HL-60/S4 (cell line): ENCODE data around the gene RTKN2.

Experiments used
- in situ Hi-C: fragments of 300-500 bp; cut with MboI; formaldehyde crosslinking; loops from 2 replicates; pipeline ENCODE4 v1.14.3; 2022; ENCODE audit warnings: low sequenced_read_pairs

Gene RTKN2

GRCh38 chr10:62230344-62231121 lies 38.1 kb downstream of the RTKN2 start:
- in situ Hi-C loops = no loop called here

GRCh38 chr10:62225362-62225761 lies 43.3 kb downstream of the RTKN2 start:
- in situ Hi-C loops = no loop called here

DNA sequence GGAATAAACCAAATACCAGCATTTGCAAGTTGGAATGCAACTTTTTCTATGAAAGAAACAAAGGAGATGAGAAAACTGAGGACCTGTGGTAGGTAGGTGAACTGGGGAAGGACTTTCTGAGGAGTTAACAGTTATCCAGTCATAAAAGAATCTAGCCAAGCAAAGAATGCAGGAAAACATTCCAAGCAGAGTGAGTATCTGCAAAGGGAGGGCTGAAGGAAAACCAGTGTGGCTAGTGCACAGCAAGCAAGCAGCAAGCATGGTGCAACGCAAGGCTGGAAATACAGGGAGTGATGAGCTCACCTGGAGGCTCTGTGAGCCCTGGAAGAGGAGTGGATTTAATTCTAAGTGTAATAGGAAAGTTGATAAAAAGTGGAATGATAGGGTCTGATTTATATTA lies 44.0 kb downstream of the RTKN2 start:
- in situ Hi-C loops = no loop called here

- in situ Hi-C loops = no loop called here
Measured at GRCh38 chr10:62217683-62218082, 51.0 kb downstream of the RTKN2 start.

GRCh38 chr10:62214364-62214874 lies 54.2 kb downstream of the RTKN2 start:
- in situ Hi-C loops = no loop called here

DNA sequence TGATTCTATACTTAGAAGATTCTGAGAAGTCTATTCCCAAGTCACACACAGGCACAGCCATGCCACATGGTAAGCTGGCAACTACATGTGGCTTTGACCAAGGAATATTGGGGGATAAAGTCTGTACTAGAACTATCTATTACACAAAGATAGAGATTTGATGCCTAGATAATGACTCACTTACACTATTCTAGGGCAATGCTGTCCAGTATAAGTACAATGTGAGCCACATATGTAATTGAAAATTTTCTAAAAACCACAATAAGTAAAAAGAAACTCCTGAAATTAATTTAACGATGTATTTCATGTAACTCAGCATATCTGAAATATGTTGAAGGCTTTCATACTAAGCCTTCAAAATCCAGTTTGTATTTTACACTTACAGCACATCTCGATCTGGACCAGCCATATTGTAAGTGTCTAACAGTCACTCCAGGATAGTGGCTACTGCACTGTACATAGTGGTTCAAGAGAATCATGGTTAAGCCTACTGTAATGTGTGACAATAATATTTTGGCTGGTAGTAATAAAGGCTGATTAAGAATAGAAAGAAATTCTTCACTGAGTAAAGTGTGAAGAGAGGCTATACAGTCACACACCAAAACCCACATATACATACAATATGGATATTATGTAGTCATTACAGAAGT lies 62.8 kb downstream of the RTKN2 start:
- in situ Hi-C loops = no loop called here

- in situ Hi-C loops = no loop called here
Measured at GRCh38 chr10:62199584-62199983, 69.1 kb downstream of the RTKN2 start.

DNA sequence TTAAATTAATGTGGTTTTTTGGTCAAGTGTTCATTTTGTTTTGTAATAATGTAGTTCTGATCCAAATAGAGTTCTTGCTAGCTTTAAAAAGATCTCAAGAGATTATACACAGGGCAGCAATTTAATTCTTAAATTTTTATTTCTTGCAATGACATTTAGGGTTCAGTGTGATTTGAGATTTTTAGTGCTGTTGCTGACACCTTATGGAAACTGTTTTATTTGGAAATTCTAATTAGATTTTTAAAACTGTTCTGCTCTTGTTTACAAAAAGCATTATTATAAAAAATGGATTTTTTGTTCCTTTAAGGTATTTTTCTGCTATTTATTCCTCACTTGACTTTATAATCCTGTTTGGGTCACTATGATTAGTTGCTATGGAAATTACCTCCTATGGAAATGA lies 72.1 kb downstream of the RTKN2 start:
- in situ Hi-C loops = no loop called here

DNA sequence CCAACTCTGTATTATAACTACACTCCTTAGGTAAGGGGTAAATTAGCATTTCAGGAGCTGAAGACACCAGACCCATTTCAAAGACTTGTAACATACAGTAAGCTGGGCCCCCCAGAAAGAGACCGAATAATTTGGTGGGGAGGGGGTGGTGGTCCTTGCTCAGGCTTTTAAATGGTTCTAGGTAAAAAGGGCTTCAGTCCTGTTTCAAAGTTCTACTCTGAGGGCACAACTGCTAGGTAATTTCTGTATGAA lies 73.0 kb downstream of the RTKN2 start:
- in situ Hi-C loops = no loop called here

DNA sequence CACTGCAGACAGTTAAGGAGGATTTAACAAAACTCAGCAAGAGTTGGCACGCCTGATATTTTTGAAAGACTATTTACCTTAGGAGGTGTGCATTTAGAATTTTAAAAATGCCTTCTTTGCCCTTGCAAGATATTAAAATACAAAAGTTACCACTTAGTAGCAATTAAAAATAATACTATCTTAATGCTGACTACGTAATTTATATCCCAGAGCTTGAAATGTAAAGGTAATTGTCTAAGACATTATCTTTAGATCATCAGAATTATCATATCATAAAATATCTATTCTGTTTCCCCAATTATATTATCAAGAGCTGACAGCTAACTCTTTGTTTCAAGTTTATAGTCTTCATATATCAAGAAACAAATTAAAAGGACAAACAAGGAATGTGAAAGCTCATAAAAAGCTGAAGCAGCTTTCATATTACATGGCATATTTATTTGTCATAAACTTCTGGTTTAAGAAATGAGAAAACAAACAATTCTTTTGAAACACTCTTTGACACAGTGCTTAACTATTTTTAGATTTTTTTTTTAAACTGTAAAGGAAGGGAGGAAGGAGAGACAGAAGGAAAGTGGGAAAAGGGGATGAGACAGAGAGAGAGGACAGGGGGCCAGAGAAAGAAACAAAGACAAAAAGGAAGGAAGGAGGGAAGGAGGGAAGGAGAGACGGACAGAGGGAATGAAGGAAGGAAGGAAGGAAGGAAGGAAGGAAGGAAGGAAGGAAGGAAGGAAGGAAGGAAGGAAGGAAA lies 73.5 kb downstream of the RTKN2 start:
- in situ Hi-C loops = no loop called here

DNA sequence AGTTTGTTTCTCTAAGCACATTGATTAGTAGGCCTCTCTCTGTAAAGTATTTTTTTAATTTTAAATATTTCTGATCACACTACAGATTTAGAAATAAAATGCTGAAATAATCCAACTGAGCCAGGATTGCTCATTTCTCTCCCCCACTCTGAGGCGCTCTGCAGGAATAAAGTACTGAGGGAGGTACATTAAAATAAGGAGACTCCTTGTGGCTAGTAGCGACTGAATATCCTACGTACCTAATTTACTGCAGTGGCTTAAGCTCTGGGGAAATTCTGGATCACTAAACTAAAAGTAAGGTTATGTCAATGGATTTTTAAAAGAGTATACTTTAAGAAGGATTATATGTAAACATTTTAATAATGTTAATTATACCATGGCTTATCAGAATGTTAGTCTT lies 75.2 kb downstream of the RTKN2 start:
- in situ Hi-C loops = no loop called here

DNA sequence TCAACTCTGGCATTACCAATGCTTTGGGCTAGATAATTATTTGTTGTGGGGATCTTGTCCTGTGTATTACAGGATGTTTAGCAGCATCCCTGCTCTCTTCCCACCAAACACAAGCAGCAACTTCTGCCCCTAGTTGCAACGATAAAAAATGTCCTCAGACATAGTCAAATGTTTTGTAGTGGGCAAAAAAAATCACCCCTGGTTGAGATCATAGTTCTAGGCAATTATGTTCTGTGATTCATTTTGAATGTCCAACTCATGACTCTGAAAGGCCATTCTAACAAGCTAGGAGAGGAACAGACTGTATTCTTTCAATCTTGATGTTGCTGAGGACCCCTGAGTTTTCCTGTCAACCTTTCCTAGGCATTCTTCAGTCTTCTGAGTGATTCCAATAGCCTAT lies 79.5 kb downstream of the RTKN2 start:
- in situ Hi-C loops = no loop called here

DNA sequence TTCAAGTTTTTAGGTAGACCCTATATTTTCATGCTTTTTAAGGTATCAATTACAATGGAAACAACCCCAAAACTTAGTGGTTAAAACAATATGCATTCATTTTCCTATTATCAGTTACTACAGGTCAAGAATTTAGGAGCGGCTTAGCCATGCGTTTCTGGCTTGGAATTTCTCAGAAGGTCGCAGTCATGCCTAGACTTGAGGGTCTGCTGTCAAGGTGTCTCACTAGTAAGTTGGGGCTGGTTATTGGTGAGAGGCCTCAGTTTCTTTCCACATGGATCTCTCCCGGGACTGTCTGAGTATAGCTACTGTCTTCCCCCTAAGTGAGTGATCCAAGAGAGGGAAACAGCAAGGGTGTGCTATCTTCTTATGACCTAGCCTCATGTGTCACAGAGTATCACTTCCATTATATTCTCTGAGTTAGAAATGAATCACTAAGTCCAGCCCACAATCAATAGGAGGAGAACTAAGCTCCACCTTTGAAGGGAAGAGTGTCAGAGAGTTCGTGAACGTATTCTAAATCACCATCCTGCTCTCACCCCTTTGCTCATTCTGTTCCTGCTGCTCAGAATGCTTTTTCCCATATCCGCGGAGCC lies 80.5 kb downstream of the RTKN2 start:
- in situ Hi-C loops = no loop called here

- in situ Hi-C loops = no loop called here
Measured at GRCh38 chr10:62186999-62187675, 81.5 kb downstream of the RTKN2 start.

- in situ Hi-C loops = no loop called here
Measured at GRCh38 chr10:62185919-62186692, 82.5 kb downstream of the RTKN2 start.

GRCh38 chr10:62183857-62184795 lies 84.5 kb downstream of the RTKN2 start:
- in situ Hi-C loops = no loop called here

GRCh38 chr10:62183442-62183841 lies 85.2 kb downstream of the RTKN2 start:
- in situ Hi-C loops = no loop called here

- in situ Hi-C loops = no loop called here
Measured at GRCh38 chr10:62182595-62182994, 86.0 kb downstream of the RTKN2 start.

DNA sequence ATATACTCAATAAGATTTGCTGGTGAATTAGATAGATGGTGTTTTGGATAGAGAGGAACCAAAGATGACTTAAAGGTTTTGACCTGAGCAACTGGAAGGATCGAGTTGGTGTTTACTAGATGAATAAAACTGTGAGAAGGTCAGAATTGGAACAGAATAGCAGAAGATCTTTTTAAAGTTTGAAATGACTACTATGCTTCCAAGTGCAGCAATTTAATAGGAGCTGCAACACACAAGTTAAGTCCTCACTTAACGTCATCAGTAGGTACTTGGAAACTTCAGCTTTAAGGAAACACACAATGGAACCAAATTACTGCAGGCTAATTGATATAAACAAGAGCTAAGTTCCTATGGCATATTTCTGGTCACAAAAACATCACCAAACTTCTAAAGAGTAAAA lies 86.5 kb downstream of the RTKN2 start:
- in situ Hi-C loops = no loop called here
